Liver (tissue), 9 donors: Measurements from ENCODE around the gene HOXD9. TPM values are rescaled to one million over a fixed set of nuclear protein-coding genes. Genes with fewer than 3 reads are reported as not detected.

ENCODE experiments used
- DNase-seq: peaks from one replicate; pipeline ENCODE4 v3.0.0-alpha.2; 2017; ENCODE audit warnings: low spot score
- H3K27ac ChIP-seq, 2 donors: one replicate each; pipeline ENCODE4 v1.7.0; 2013; ENCODE audit warnings: inconsistent platforms in 2 of 2, low read length in 2 of 2, control low read depth in 1 of 2, low read depth in 1 of 2, mild to moderate bottlenecking in 1 of 2
- H3K27me3 ChIP-seq, 4 donors: one replicate each; pipeline versions ENCODE4 v1.6.1 to v1.7.0; 2013; ENCODE audit warnings: low read length in 3 of 4, inconsistent platforms in 1 of 4, mild to moderate bottlenecking in 1 of 4, moderate library complexity in 1 of 4; ENCODE audit not compliant: control insufficient read depth in 4 of 4, insufficient read depth in 4 of 4
- H3K36me3 ChIP-seq, 4 donors: one replicate each; pipeline versions ENCODE4 v1.6.1 to v1.7.0; 2013; ENCODE audit warnings: low read length in 3 of 4, mild to moderate bottlenecking in 3 of 4, low read depth in 1 of 4, moderate library complexity in 1 of 4; ENCODE audit not compliant: control insufficient read depth in 4 of 4, insufficient read depth in 3 of 4
- H3K4me1 ChIP-seq, 4 donors: one replicate each; pipeline versions ENCODE4 v1.6.1 to v1.7.0; 2013; ENCODE audit warnings: low read length in 3 of 4, mild to moderate bottlenecking in 3 of 4, moderate library complexity in 1 of 4; ENCODE audit not compliant: control insufficient read depth in 4 of 4, insufficient read depth in 4 of 4
- H3K4me3 ChIP-seq, 3 donors: one replicate each; pipeline versions ENCODE4 v1.6.1 to v1.7.0; 2013; ENCODE audit warnings: low read length in 3 of 3, control low read depth in 1 of 3, low read depth in 1 of 3, mild to moderate bottlenecking in 1 of 3
- H3K9ac ChIP-seq, 2 donors: one replicate each; pipeline ENCODE4 v1.7.0; 2013; ENCODE audit warnings: low read length in 2 of 2, mild to moderate bottlenecking in 2 of 2, moderate library complexity in 2 of 2, control low read depth in 1 of 2, low read depth in 1 of 2
- H3K9me3 ChIP-seq, 4 donors: one replicate each; pipeline versions ENCODE4 v1.6.1 to v1.7.0; 2013; ENCODE audit warnings: low read length in 3 of 4; ENCODE audit not compliant: control insufficient read depth in 4 of 4
- CTCF ChIP-seq: fragments of 150-350 bp; IDR thresholded peaks from 2 replicates; pipeline ENCODE4 v1.5.1; 2017; ENCODE audit warnings: improper control_type of control experiment, low read depth, low read length; ENCODE audit not compliant: missing input control
- EGR1 ChIP-seq, 2 donors: IDR thresholded peaks; 2 replicates each; pipeline ENCODE4 v1.6.1; 2016 to 2018; ENCODE audit warnings: antibody characterized with exemption in 2 of 2, low read depth in 2 of 2
- FOXA1 ChIP-seq: IDR thresholded peaks from 2 replicates; pipeline ENCODE4 v1.6.1; 2016; ENCODE audit warnings: antibody characterized with exemption
- FOXA2 ChIP-seq: IDR thresholded peaks from 2 replicates; pipeline ENCODE4 v1.6.1; 2016; ENCODE audit warnings: antibody characterized with exemption
- GABPA ChIP-seq, 2 donors: IDR thresholded peaks in 1 of 2; conservative IDR thresholded peaks in 1 of 2; 2 replicates each; pipeline ENCODE4 v1.6.1; 2016; ENCODE audit warnings: antibody characterized with exemption in 2 of 2, mild to moderate bottlenecking in 1 of 2, moderate library complexity in 1 of 2
- HNF4A ChIP-seq, 2 donors: conservative IDR thresholded peaks; 2 replicates each; pipeline ENCODE4 v1.6.1; 2016; ENCODE audit warnings: antibody characterized with exemption in 2 of 2, mild to moderate bottlenecking in 2 of 2
- HNF4G ChIP-seq: IDR thresholded peaks from 2 replicates; pipeline ENCODE4 v1.6.1; 2016; ENCODE audit warnings: antibody characterized with exemption
- JUND ChIP-seq, 2 donors: IDR thresholded peaks; 2 replicates each; pipeline ENCODE4 v1.6.1; 2016; ENCODE audit warnings: antibody characterized with exemption in 2 of 2
- NR2F2 ChIP-seq: IDR thresholded peaks from 2 replicates; pipeline ENCODE4 v1.6.1; 2016; ENCODE audit warnings: antibody characterized with exemption
- RAD21 ChIP-seq, 2 donors: IDR thresholded peaks; 2 replicates each; pipeline ENCODE4 v1.6.1; 2016; ENCODE audit warnings: antibody characterized with exemption in 2 of 2, mild to moderate bottlenecking in 2 of 2
- RXRA ChIP-seq, 2 donors: IDR thresholded peaks; 2 replicates each; pipeline ENCODE4 v1.6.1; 2017 to 2018; ENCODE audit warnings: antibody characterized with exemption in 2 of 2, mild to moderate bottlenecking in 1 of 2
- SP1 ChIP-seq: IDR thresholded peaks from 2 replicates; pipeline ENCODE4 v1.6.1; 2018; ENCODE audit warnings: antibody characterized with exemption, mild to moderate bottlenecking
- TAF1 ChIP-seq: conservative IDR thresholded peaks from 2 replicates; pipeline ENCODE4 v1.6.1; 2016; ENCODE audit warnings: antibody characterized with exemption, mild to moderate bottlenecking
- ZBTB33 ChIP-seq: IDR thresholded peaks from 2 replicates; pipeline ENCODE4 v1.6.1; 2016; ENCODE audit warnings: antibody characterized with exemption
- WGBS: extraction: QIAGEN DNeasy Blood & Tissue Kit; methylation state at CpG from one replicate; pipeline ENCODE4 v1.1.7; 2013; 5-methylcytosine and 5-hydroxymethylcytosine counted together
- polyA plus RNA-seq, 2 donors: library from polyadenylated mRNA; stranded (reverse) in 1 of 2; unstranded in 1 of 2; fragments of 200-250 nt in 1 of 2; fragments of >200 nt in 1 of 2; fragmentation: Nextera tagmentation in 1 of 2; extraction: Ambion mirVana in 1 of 2; gene quantifications; one replicate each; pipeline versions ENCODE4 v1.2.1 to v1.2.3, GENCODE V29; 2013 to 2015
- total RNA-seq, 2 donors: library from RNA; depleted of rRNA; stranded (reverse); fragments of >200 nt; gene quantifications; one replicate each; pipeline ENCODE4 v1.2.3, GENCODE V29; 2014
- TF ChIP-seq, protein P1 (sequence below): IDR thresholded peaks from 2 replicates; pipeline ENCODE4 v1.6.1; 2016; ENCODE audit warnings: antibody characterized with exemption, mild to moderate bottlenecking
- donor health status: healthy.
- donor health status: healthy.
- donor health status: healthy.
- donor health status: healthy.
- donor health status: healthy.

Gene HOXD9
- total and polyA plus RNA-seq, 4 donors, result 0.07 TPM; not detected in 3

- WGBS, result 61% methylated on average over 1 of the region's 1 CpG
- peaks cover 0 to 10% (median 0%) of the 10 kb centered on the region in 4 donors for H3K9me3 ChIP-seq
- H3K27ac ChIP-seq, result no peak overlapping the region
- no peak overlapping the region for H3K4me3 ChIP-seq
- DNase-seq, result no peak
- H3K4me1 ChIP-seq, result peaks cover 0 to 9% (median 5%) of the 10 kb centered on the region in 4 donors
- TF ChIP-seq JUND (IDR thresholded peaks at IDR 0.05), result no peak
- TF ChIP-seq, protein P1, sequence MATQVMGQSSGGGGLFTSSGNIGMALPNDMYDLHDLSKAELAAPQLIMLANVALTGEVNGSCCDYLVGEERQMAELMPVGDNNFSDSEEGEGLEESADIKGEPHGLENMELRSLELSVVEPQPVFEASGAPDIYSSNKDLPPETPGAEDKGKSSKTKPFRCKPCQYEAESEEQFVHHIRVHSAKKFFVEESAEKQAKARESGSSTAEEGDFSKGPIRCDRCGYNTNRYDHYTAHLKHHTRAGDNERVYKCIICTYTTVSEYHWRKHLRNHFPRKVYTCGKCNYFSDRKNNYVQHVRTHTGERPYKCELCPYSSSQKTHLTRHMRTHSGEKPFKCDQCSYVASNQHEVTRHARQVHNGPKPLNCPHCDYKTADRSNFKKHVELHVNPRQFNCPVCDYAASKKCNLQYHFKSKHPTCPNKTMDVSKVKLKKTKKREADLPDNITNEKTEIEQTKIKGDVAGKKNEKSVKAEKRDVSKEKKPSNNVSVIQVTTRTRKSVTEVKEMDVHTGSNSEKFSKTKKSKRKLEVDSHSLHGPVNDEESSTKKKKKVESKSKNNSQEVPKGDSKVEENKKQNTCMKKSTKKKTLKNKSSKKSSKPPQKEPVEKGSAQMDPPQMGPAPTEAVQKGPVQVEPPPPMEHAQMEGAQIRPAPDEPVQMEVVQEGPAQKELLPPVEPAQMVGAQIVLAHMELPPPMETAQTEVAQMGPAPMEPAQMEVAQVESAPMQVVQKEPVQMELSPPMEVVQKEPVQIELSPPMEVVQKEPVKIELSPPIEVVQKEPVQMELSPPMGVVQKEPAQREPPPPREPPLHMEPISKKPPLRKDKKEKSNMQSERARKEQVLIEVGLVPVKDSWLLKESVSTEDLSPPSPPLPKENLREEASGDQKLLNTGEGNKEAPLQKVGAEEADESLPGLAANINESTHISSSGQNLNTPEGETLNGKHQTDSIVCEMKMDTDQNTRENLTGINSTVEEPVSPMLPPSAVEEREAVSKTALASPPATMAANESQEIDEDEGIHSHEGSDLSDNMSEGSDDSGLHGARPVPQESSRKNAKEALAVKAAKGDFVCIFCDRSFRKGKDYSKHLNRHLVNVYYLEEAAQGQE, result no peak
- TF ChIP-seq FOXA2, result no peak
- no peak for TF ChIP-seq EGR1 (IDR thresholded peaks at IDR 0.05; ENCODE audit: low read depth in 2 of 2)
- TF ChIP-seq NR2F2, result no peak
- no peak for TF ChIP-seq HNF4A (conservative IDR thresholded peaks at IDR 0.05)
- no peak for TF ChIP-seq CTCF
- no peak for TF ChIP-seq GABPA (IDR thresholded peaks at IDR 0.05 in 1 of 2, conservative IDR thresholded peaks at IDR 0.05 in 1 of 2)
- TF ChIP-seq ZBTB33, result no peak
- no peak for TF ChIP-seq TAF1
- H3K27me3 ChIP-seq, result peaks cover 6 to 36% (median 17%) of the 10 kb centered on the region in 4 donors
- H3K9ac ChIP-seq, result no peak overlapping the region
- H3K36me3 ChIP-seq, result no peaks in the 10 kb centered on the region
Observed at GRCh38 chr2:176170602-176171305, 48.2 kb downstream of the HOXD9 start.

DNA sequence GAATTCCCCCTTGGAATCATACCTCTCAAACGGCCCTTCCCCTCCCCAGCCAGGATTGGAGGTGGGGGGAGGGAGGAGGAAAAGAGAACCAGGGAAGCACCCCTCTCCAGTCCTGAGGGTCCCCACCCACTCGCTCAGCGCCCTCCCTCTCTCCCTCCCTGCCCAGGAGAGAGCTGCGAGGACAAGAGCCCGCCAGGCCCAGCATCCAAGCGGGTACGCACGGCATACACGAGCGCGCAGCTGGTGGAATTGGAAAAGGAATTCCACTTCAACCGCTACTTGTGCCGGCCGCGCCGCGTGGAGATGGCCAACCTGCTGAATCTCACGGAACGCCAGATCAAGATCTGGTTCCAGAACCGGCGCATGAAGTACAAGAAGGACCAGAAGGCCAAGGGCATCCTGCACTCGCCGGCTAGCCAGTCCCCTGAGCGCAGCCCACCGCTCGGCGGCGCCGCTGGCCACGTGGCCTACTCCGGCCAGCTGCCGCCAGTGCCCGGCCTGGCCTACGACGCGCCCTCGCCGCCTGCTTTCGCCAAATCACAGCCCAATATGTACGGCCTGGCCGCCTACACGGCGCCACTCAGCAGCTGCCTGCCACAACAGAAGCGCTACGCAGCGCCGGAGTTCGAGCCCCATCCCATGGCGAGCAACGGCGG lies 49.0 kb downstream of the HOXD9 start:
- Histone ChIP-seq H3K9ac (no peak overlapping the region), H3K4me1 (peaks cover 0 to 9% (median 5%) of the 10 kb centered on the region in 4 donors), H3K36me3 (no peaks in the 10 kb centered on the region), H3K27ac (no peak overlapping the region), H3K4me3 (no peak overlapping the region), H3K27me3 (peaks cover 6 to 36% (median 16%) of the 10 kb centered on the region in 4 donors), H3K9me3 (peaks cover 0 to 10% (median 0%) of the 10 kb centered on the region in 4 donors)
- 19% methylated on average over 51 of the region's 51 CpGs for WGBS
- DNase-seq, result no peak
- TF ChIP-seq TAF1 (no peak), RAD21 (IDR thresholded peaks at IDR 0.05) (no peak), RXRA (IDR thresholded peaks at IDR 0.05) (no peak), FOXA1 (no peak), HNF4A (conservative IDR thresholded peaks at IDR 0.05) (no peak), CTCF (no peak), GABPA (IDR thresholded peaks at IDR 0.05 in 1 of 2, conservative IDR thresholded peaks at IDR 0.05 in 1 of 2) (no peak), HNF4G (no peak), SP1 (no peak)
- TF ChIP-seq, protein P1, result no peak
